Measurements from ENCODE around the gene WNT8B.

Gene WNT8B

GRCh38 chr10:100468322-100468721 is 5.5 kb downstream of the WNT8B start:
- peaks cover 4% of the 10 kb centered on the region; the same call in 1 of the 2 replicates for H3K4me1 ChIP-seq (ENCODE audit: low read length)
- H4K20me1 ChIP-seq (ENCODE audit: insufficient read depth, low read length): no peaks in the 10 kb centered on the region
- H3K79me2 ChIP-seq (ENCODE audit: low read length): no peaks in the 10 kb centered on the region
- no peak overlapping the region for H3K4me2 ChIP-seq (ENCODE audit: low read length)
- no peak overlapping the region for H3K27ac ChIP-seq (ENCODE audit: low read length)
- H3K9ac ChIP-seq (ENCODE audit: low read length): no peak overlapping the region
- H3K36me3 ChIP-seq (replicated peaks; ENCODE audit: low read depth, low read length): no peaks in the 10 kb centered on the region
- TF ChIP-seq CTCF (IDR thresholded peaks at IDR 0.05; ENCODE audit: low read depth, low read length) (no peak), EZH2phosphoT487 (IDR thresholded peaks at IDR 0.05; ENCODE audit: low read depth) (no peak)
- H2AFZ ChIP-seq (ENCODE audit: low read depth, low read length): no peak overlapping the region
- no peaks in the 10 kb centered on the region for H3K9me3 ChIP-seq (ENCODE audit: insufficient read depth, low read length)
- H3K4me3 ChIP-seq (ENCODE audit: low read length): no peak overlapping the region
- 0 out of 2 replicates have a peak, but pooled peaks cover 6% of the 10 kb centered on the region for H3K27me3 ChIP-seq (ENCODE audit: low read depth, low read length)

GRCh38 chr10:100468978-100469377 is 6.2 kb downstream of the WNT8B start:
- Histone ChIP-seq H3K27ac (ENCODE audit: low read length) (no peak overlapping the region), H3K36me3 (replicated peaks; ENCODE audit: low read depth, low read length) (no peaks in the 10 kb centered on the region), H3K9ac (ENCODE audit: low read length) (no peak overlapping the region), H3K4me1 (ENCODE audit: low read length) (peaks cover 4% of the 10 kb centered on the region; the same call in 1 of the 2 replicates), H3K27me3 (ENCODE audit: low read depth, low read length) (0 out of 2 replicates have a peak, but pooled peaks cover 6% of the 10 kb centered on the region), H3K4me2 (ENCODE audit: low read length) (no peak overlapping the region), H4K20me1 (ENCODE audit: insufficient read depth, low read length) (no peaks in the 10 kb centered on the region), H3K79me2 (ENCODE audit: low read length) (no peaks in the 10 kb centered on the region), H3K4me3 (ENCODE audit: low read length) (no peak overlapping the region), H2AFZ (ENCODE audit: low read depth, low read length) (no peak overlapping the region), H3K9me3 (ENCODE audit: insufficient read depth, low read length) (no peaks in the 10 kb centered on the region)
- TF ChIP-seq EZH2phosphoT487 (IDR thresholded peaks at IDR 0.05; ENCODE audit: low read depth): no peak
- no peak for TF ChIP-seq CTCF (IDR thresholded peaks at IDR 0.05; ENCODE audit: low read depth, low read length)

- Histone ChIP-seq H3K9me3 (ENCODE audit: insufficient read depth, low read length) (no peaks in the 10 kb centered on the region), H3K9ac (ENCODE audit: low read length) (no peak overlapping the region), H4K20me1 (ENCODE audit: insufficient read depth, low read length) (no peaks in the 10 kb centered on the region), H3K27me3 (ENCODE audit: low read depth, low read length) (0 out of 2 replicates have a peak, but pooled peaks cover 6% of the 10 kb centered on the region), H3K4me1 (ENCODE audit: low read length) (no peaks in the 10 kb centered on the region), H3K4me3 (ENCODE audit: low read length) (no peak overlapping the region), H3K4me2 (ENCODE audit: low read length) (no peak overlapping the region), H3K27ac (ENCODE audit: low read length) (no peak overlapping the region), H3K79me2 (ENCODE audit: low read length) (no peaks in the 10 kb centered on the region), H3K36me3 (replicated peaks; ENCODE audit: low read depth, low read length) (no peaks in the 10 kb centered on the region), H2AFZ (ENCODE audit: low read depth, low read length) (no peak overlapping the region; the same call in 1 of the 2 replicates)
- no peak for TF ChIP-seq EZH2phosphoT487 (IDR thresholded peaks at IDR 0.05; ENCODE audit: low read depth)
- no peak for TF ChIP-seq CTCF (IDR thresholded peaks at IDR 0.05; ENCODE audit: low read depth, low read length)
These were observed 6.9 kb downstream of the WNT8B start for GRCh38 chr10:100469756-100470155.

GRCh38 chr10:100470367-100470766 is 7.6 kb downstream of the WNT8B start:
- no peaks in the 10 kb centered on the region for H3K36me3 ChIP-seq (replicated peaks; ENCODE audit: low read depth, low read length)
- 0 out of 2 replicates have a peak, but pooled peaks cover 6% of the 10 kb centered on the region for H3K27me3 ChIP-seq (ENCODE audit: low read depth, low read length)
- H3K4me1 ChIP-seq (ENCODE audit: low read length): no peaks in the 10 kb centered on the region
- H3K79me2 ChIP-seq (ENCODE audit: low read length): no peaks in the 10 kb centered on the region
- H3K4me3 ChIP-seq (ENCODE audit: low read length): no peak overlapping the region
- no peaks in the 10 kb centered on the region for H4K20me1 ChIP-seq (ENCODE audit: insufficient read depth, low read length)
- H2AFZ ChIP-seq (ENCODE audit: low read depth, low read length): no peak overlapping the region
- no peak overlapping the region for H3K27ac ChIP-seq (ENCODE audit: low read length)
- H3K9ac ChIP-seq (ENCODE audit: low read length): no peak overlapping the region
- TF ChIP-seq EZH2phosphoT487 (IDR thresholded peaks at IDR 0.05; ENCODE audit: low read depth): no peak
- TF ChIP-seq CTCF (IDR thresholded peaks at IDR 0.05; ENCODE audit: low read depth, low read length): no peak
- no peak overlapping the region for H3K4me2 ChIP-seq (ENCODE audit: low read length)
- no peaks in the 10 kb centered on the region for H3K9me3 ChIP-seq (ENCODE audit: insufficient read depth, low read length)
